ENCODE measurements around the gene SLC6A6.

The SLC6A6 gene

GRCh38 chr3:14505001-14505802 is 102.8 kb downstream of the SLC6A6 start:
- H3K27me3 ChIP-seq (ENCODE audit: insufficient read depth, insufficient read length): no peaks in the 10 kb centered on the region
- no peaks in the 10 kb centered on the region for H3K36me3 ChIP-seq (ENCODE audit: insufficient read depth, insufficient read length, low read length)
- peaks cover 20% of the 10 kb centered on the region for H3K9me3 ChIP-seq (ENCODE audit: insufficient read depth, low read length)
- TF ChIP-seq SUZ12 (IDR thresholded peaks at IDR 0.05; ENCODE audit: extremely low read depth, insufficient read depth, insufficient read length): no peak
- TF ChIP-seq YY1 (IDR thresholded peaks at IDR 0.05; ENCODE audit: insufficient read depth, insufficient read length): no peak
- TF ChIP-seq ZNF274 (IDR thresholded peaks at IDR 0.05; ENCODE audit: low read depth, low read length): no peak
- DNase-seq (ENCODE audit: low read depth, low spot score): no peak
- H3K9ac ChIP-seq (ENCODE audit: insufficient read length, low read depth): no peak overlapping the region
- no peak overlapping the region for H3K4me3 ChIP-seq (ENCODE audit: insufficient read length, low read depth)
- H3K4me1 ChIP-seq (ENCODE audit: insufficient read depth, insufficient read length): peaks cover 2% of the 10 kb centered on the region

- Histone ChIP-seq H3K9ac (ENCODE audit: insufficient read length, low read depth) (no peak overlapping the region), H3K27me3 (ENCODE audit: insufficient read depth, insufficient read length) (no peaks in the 10 kb centered on the region), H3K4me3 (ENCODE audit: insufficient read length, low read depth) (no peak overlapping the region), H3K4me1 (ENCODE audit: insufficient read depth, insufficient read length) (peaks cover 2% of the 10 kb centered on the region), H3K36me3 (ENCODE audit: insufficient read depth, insufficient read length, low read length) (no peaks in the 10 kb centered on the region), H3K9me3 (ENCODE audit: insufficient read depth, low read length) (peaks cover 20% of the 10 kb centered on the region)
- DNase-seq (ENCODE audit: low read depth, low spot score): no peak
- TF ChIP-seq YY1 (IDR thresholded peaks at IDR 0.05; ENCODE audit: insufficient read depth, insufficient read length) (no peak), SUZ12 (IDR thresholded peaks at IDR 0.05; ENCODE audit: extremely low read depth, insufficient read depth, insufficient read length) (no peak), ZNF274 (IDR thresholded peaks at IDR 0.05; ENCODE audit: low read depth, low read length) (no peak)
Observed at GRCh38 chr3:14505803-14506500, 103.5 kb downstream of the SLC6A6 start.

- Histone ChIP-seq H3K4me1 (ENCODE audit: insufficient read depth, insufficient read length) (peaks cover 5% of the 10 kb centered on the region), H3K9me3 (ENCODE audit: insufficient read depth, low read length) (peaks cover 15% of the 10 kb centered on the region), H3K36me3 (ENCODE audit: insufficient read depth, insufficient read length, low read length) (no peaks in the 10 kb centered on the region), H3K27me3 (ENCODE audit: insufficient read depth, insufficient read length) (no peaks in the 10 kb centered on the region), H3K4me3 (ENCODE audit: insufficient read length, low read depth) (no peak overlapping the region), H3K9ac (ENCODE audit: insufficient read length, low read depth) (no peak overlapping the region)
- DNase-seq (ENCODE audit: low read depth, low spot score): no peak
- no peak for TF ChIP-seq ZNF274 (IDR thresholded peaks at IDR 0.05; ENCODE audit: low read depth, low read length)
- TF ChIP-seq YY1 (IDR thresholded peaks at IDR 0.05; ENCODE audit: insufficient read depth, insufficient read length): no peak
- no peak for TF ChIP-seq SUZ12 (IDR thresholded peaks at IDR 0.05; ENCODE audit: extremely low read depth, insufficient read depth, insufficient read length)
Observed at GRCh38 chr3:14506626-14507304, 104.4 kb downstream of the SLC6A6 start.

- DNase-seq (ENCODE audit: low read depth, low spot score): no peak
- H3K27me3 ChIP-seq (ENCODE audit: insufficient read depth, insufficient read length): no peaks in the 10 kb centered on the region
- no peak overlapping the region for H3K9ac ChIP-seq (ENCODE audit: insufficient read length, low read depth)
Observed at GRCh38 chr3:14507305-14507741, 104.9 kb downstream of the SLC6A6 start.

GRCh38 chr3:14507757-14508504 is 105.5 kb downstream of the SLC6A6 start:
- H3K9ac ChIP-seq (ENCODE audit: insufficient read length, low read depth): no peak overlapping the region

More at GRCh38 chr3:14507305-14507741, 104.9 kb downstream of the SLC6A6 start:
- peaks cover 9% of the 10 kb centered on the region for H3K4me1 ChIP-seq (ENCODE audit: insufficient read depth, insufficient read length)
- TF ChIP-seq ZNF274 (IDR thresholded peaks at IDR 0.05; ENCODE audit: low read depth, low read length) (no peak), SUZ12 (IDR thresholded peaks at IDR 0.05; ENCODE audit: extremely low read depth, insufficient read depth, insufficient read length) (no peak), YY1 (IDR thresholded peaks at IDR 0.05; ENCODE audit: insufficient read depth, insufficient read length) (no peak)
- H3K36me3 ChIP-seq (ENCODE audit: insufficient read depth, insufficient read length, low read length): no peaks in the 10 kb centered on the region
- no peak overlapping the region for H3K4me3 ChIP-seq (ENCODE audit: insufficient read length, low read depth)
- peaks cover 9% of the 10 kb centered on the region for H3K9me3 ChIP-seq (ENCODE audit: insufficient read depth, low read length)

GRCh38 chr3:14508505-14508819 is 106.1 kb downstream of the SLC6A6 start:
- no peaks in the 10 kb centered on the region for H3K9me3 ChIP-seq (ENCODE audit: insufficient read depth, low read length)
- H3K27me3 ChIP-seq (ENCODE audit: insufficient read depth, insufficient read length): no peaks in the 10 kb centered on the region
- peaks cover 9% of the 10 kb centered on the region for H3K4me1 ChIP-seq (ENCODE audit: insufficient read depth, insufficient read length)
- TF ChIP-seq ZNF274 (IDR thresholded peaks at IDR 0.05; ENCODE audit: low read depth, low read length): no peak
- no peak for TF ChIP-seq YY1 (IDR thresholded peaks at IDR 0.05; ENCODE audit: insufficient read depth, insufficient read length)
- no peak for TF ChIP-seq SUZ12 (IDR thresholded peaks at IDR 0.05; ENCODE audit: extremely low read depth, insufficient read depth, insufficient read length)
- no peaks in the 10 kb centered on the region for H3K36me3 ChIP-seq (ENCODE audit: insufficient read depth, insufficient read length, low read length)
- no peak overlapping the region for H3K4me3 ChIP-seq (ENCODE audit: insufficient read length, low read depth)
- H3K9ac ChIP-seq (ENCODE audit: insufficient read length, low read depth): no peak overlapping the region
- DNase-seq (ENCODE audit: low read depth, low spot score): no peak

More at GRCh38 chr3:14507757-14508504, 105.5 kb downstream of the SLC6A6 start:
- no peak for TF ChIP-seq YY1 (IDR thresholded peaks at IDR 0.05; ENCODE audit: insufficient read depth, insufficient read length)
- no peak for TF ChIP-seq ZNF274 (IDR thresholded peaks at IDR 0.05; ENCODE audit: low read depth, low read length)
- TF ChIP-seq SUZ12 (IDR thresholded peaks at IDR 0.05; ENCODE audit: extremely low read depth, insufficient read depth, insufficient read length): no peak
- Histone ChIP-seq H3K36me3 (ENCODE audit: insufficient read depth, insufficient read length, low read length) (no peaks in the 10 kb centered on the region), H3K4me3 (ENCODE audit: insufficient read length, low read depth) (no peak overlapping the region), H3K27me3 (ENCODE audit: insufficient read depth, insufficient read length) (no peaks in the 10 kb centered on the region), H3K4me1 (ENCODE audit: insufficient read depth, insufficient read length) (peaks cover 9% of the 10 kb centered on the region), H3K9me3 (ENCODE audit: insufficient read depth, low read length) (peaks cover 3% of the 10 kb centered on the region; the same call in 1 of the 2 replicates)
- DNase-seq (ENCODE audit: low read depth, low spot score): no peak
